NCI-H510A treated with DMSO at 0.1 percent for 48 hours (cell line): ENCODE results near the gene RAB3C.
"Not testable (repeated sequence)": the region's sequence is repeated elsewhere in the genome, so short reads cannot be mapped to it uniquely, and the experiment has no call there.

Experiments used
- DNase-seq: peaks from one replicate; lab custom pipeline; 2025; lab: John Stamatoyannopoulos, UW

Gene RAB3C

DNA sequence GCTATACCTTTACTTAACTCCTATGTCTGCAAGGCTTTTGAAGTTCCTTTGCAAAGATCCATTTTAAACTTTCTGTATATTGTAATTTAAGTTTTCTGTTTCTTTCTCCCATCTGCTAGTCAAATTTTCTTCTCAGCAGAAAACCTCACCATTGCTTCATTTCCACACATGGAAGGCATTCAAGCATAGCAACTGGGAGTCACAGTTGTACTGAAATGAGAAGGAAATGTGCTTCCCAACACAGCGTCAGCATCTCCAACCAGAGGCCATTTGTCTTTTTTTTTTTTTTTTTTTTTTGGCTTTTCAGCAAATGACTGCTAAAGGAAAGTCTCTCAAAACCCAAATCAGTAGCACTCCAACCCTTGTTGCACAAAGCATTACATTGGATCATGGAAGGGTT lies 92.5 kb downstream of the RAB3C start:
- DNase-seq: no peak

GRCh38 chr5:58677650-58678049 lies 94.8 kb downstream of the RAB3C start:
- no peak for DNase-seq

DNA sequence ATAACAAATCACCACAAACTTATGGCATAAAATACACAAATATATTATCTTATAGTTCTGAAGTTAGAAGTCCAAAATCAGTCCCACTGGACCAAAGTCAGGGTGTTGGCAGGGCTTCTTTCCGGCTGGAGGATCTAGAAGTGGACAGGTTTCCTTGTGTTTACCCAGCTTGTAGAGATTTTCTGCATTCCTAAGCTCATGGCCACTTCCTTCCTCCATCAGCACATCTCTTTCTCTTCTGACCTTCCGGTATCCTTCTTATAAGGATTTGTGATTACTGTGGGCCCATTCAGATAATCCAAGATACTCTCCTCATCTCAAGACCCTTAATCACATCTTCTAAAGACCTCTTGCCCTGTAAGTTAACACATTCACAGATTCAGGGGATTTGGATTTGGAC lies 97.6 kb downstream of the RAB3C start:
- DNase-seq: no peak

DNA sequence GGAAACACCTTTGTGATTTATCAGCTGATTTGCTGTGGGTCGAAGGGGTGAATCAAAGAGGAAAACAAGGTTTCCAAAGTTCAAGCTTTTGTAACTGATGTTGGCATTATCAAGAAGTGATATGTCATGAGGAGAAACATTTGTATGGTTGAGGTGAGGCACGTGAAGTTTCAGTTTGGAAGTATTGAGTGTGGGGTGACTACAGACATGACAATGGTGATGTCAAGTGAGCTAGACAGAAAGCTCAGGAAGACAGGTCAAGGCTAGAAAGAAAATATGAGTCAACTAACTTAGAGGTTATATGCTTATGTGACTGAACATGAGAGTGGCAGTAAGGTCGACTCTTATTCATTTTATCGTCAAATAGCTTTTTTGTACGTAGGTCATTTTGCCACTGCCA lies 99.1 kb downstream of the RAB3C start:
- DNase-seq: no peak

GRCh38 chr5:58683567-58683966 lies 100.7 kb downstream of the RAB3C start:
- DNase-seq: no peak

DNA sequence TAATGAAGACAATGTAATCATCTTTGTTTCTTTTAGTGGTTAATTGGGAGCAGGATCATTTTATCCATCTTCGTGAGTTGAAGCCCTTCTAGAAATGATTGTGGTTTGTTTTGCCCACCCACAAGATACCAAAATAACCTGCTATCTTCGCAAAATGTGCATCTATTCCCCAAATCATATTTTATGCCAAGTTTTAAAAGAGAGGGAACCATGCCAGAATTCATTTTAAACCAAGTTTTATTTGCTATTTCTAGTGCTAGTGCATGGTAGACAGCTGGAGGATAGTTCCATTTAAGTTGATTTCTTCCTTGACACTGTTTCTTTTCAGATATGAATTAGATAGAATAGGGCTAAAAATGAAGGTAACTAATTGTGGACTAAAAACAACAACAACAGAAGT lies 104.2 kb downstream of the RAB3C start:
- no peak for DNase-seq

DNA sequence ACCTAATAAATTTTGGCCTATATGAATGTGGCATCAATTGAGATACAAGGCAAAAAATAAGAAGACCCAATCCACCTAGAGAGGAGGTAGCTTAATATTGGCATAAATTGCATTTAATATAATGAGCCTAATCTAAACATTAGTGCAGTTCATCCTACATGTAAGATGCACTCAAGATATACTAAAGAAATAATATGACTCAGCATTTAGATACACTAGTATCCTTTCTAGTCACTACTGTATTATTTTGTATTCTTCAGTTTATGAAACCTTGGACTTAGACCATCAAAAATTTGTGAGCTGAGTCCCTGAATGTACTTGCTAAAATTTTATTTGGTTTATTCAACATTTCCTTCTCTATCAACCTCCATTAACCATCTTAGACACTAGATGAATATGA lies 104.7 kb downstream of the RAB3C start:
- no peak for DNase-seq

GRCh38 chr5:58699088-58699761 lies 116.3 kb downstream of the RAB3C start:
- peak; percentile 13 for DNase-seq

DNA sequence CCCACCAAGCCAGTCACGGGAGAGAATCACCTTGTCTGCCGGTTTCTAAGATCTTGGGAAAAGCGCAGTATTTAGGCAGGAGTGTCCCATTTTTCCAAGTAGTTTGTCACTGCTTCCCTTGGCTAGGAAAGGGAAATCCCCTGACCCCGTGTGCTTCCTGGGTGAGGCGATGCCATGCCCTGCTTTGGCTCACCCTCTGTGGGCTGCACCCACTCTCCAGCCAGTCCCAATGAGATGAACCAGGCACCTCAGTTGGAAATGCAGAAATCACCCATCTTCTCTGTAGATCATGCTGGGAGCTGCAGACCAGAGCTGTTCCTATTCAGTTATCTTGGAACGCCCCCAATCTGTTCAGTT lies 116.9 kb downstream of the RAB3C start:
- DNase-seq: no peak

GRCh38 chr5:58703925-58704555 lies 121.2 kb downstream of the RAB3C start:
- DNase-seq: no peak

DNA sequence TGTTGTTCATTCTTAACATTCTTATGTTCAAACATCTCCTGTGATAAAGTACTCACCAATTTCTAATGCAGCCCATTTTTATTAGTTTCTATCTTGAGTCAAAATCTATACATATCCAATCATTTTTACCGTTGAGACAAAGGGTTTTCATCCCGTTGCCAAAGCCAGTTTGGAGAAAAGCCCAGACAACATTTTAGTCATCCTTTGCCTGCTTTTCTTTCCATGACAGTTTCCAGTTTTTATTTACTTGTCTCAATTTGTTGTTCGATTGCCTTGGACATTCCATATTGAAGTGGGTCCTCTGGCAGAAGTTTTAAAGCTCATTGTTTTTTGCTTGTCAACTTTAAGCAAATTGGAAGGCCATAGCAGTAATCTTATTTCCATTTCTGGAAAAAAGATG lies 123.9 kb downstream of the RAB3C start:
- no peak for DNase-seq

- no peak for DNase-seq
Observed at GRCh38 chr5:58708456-58708855, 125.6 kb downstream of the RAB3C start.

DNA sequence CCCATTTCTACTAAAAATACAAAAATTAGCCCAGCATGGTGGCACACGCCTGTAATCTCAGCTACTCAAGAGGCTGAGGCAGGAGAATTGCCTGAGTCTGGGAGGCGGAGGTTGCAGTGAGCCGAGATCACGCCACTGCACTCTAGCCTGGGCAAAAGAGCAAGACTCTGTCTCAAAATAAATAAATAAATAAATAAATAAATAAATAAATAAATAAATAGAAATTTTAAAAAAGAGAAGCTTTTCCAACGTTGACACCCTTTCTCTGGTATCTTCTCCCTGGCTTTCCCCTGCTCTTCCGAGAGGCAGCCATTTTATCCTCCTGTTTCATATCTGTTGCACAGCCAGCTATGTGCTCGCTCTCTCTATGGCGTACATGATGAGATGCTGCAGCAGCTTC lies 127.5 kb downstream of the RAB3C start:
- not testable (repeated sequence) for DNase-seq

GRCh38 chr5:58710871-58711270 lies 128.0 kb downstream of the RAB3C start:
- no peak for DNase-seq

- no peak for DNase-seq
Observed at GRCh38 chr5:58711965-58712364, 129.1 kb downstream of the RAB3C start.

- no peak for DNase-seq
Observed at GRCh38 chr5:58714046-58714445, 131.2 kb downstream of the RAB3C start.

DNA sequence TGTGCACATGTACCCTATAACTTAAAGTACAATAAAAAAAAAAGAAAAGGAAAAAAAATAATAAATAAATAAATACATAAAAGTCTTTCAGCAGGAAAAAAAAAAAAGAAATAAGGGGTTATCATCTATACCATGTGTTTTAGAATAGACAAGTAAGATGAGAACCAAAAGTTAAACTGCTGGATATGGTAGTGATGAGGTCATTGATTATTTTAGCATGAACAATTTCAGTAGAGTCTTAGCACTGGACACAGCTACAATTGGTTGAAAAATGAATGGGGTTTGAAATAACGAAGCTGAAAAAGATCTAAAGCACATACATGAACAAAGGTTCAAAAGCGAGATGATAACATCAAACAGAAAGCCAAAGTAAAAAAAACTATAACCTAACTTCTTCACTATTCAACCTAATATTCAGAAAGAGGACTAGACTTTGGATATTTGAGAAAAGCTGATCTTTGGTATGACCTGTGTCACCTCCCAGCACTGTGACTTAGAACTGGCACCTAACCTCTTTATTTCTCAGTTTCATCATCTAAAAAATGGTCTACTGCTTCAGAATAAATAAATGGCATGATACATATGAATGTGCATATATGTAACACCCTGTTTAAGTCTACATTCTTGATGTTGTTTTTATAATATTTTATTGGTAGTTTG lies 133.3 kb downstream of the RAB3C start:
- DNase-seq: no peak

DNA sequence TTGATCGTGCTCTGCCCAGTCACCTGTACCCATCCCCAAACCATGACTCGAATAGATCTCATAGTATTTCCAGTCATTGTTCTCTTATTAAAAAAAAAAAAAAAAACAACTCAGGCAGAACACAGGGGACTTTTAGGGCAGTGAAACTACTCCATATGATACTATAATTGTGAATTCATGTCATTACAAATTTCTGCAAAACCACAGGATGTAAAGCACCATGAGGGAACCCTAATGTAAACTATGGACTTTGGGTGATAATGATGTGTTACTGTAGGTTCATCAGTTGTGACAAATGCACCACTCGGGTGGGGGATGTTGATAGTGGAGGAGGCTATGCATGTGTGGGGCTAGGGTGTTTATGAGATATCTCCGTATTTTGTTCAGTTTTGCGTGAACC lies 133.8 kb downstream of the RAB3C start:
- no peak for DNase-seq

DNA sequence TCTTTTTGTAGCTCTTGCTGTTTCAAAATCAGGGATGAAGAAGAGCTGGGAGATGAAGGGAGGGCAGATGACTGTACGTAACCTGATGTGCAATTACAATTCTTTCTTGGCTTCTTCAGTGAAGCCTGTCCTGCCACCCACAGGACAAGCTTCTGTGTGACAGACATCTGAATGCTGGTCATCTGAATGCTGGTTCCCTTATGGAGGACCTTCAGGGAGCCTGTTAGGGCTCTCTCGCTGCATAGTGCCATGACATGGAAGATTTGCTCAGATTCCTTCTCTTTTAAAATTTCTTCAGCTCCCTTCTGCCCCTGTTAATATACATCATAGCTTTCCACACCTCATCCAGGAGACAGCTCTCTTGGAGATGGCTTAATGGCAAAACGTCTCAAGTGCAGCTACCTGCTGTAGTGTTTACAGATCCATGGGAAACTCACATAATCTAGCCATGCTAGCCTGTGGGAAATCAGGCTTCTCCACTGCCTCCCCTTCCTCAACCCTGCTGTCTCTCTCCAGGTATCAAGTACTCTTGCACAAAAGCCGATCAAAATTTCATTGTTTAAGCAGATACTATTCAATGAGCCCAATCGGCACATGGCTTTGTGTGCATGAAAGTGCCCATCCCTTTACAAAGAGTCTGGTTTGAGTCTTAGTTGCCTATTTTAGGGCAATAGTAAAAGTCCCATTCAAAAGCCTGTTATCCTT lies 134.6 kb downstream of the RAB3C start:
- DNase-seq: no peak

DNA sequence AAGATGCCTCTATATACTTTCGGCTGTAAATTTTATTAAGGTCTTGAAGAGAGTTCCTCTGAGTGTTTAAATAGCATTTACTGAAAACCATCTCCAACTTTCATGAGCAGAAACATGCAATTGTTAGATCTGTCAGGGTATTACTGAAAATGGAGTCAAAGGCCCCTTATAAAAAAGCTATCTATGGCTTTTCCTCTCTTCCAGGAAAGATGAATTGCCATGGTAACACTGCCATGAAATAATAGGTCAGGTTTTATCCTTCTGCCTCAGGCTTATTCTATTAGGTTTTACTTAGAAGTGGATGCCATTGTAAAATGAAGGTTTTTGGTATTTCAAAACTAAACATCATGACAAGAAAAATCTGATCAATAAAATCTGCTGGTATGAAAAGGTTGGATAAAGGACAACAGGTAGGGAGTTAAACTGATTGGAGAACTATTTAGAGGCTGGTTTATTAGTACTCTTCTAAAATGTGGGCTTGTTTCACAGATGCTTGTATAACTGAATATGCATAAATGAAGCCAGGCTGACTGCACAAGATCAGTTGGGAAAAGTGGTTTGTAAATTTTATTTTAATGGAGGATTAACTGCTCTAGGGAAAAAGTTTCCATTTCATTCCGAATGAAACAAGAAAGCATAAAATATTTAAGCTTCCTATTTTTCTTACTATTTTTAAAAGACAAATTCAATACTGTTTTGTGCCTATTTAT lies 135.5 kb downstream of the RAB3C start:
- no peak for DNase-seq

GRCh38 chr5:58722160-58722559 lies 139.3 kb downstream of the RAB3C start:
- DNase-seq: no peak

- no peak for DNase-seq
Observed at GRCh38 chr5:58724992-58725391, 142.1 kb downstream of the RAB3C start.
